ENCODE measurements around the gene TRRAP. TPM values are rescaled to one million over a fixed set of nuclear protein-coding genes. Genes with fewer than 3 reads are reported as not detected.
"Not testable (repeated sequence)": the region's sequence is repeated elsewhere in the genome, so short reads cannot be mapped to it uniquely, and the experiment has no call there.

TRRAP gene
- total RNA-seq, 2 donors from 2014 or later = 70.1 to 77.2 TPM

DNA sequence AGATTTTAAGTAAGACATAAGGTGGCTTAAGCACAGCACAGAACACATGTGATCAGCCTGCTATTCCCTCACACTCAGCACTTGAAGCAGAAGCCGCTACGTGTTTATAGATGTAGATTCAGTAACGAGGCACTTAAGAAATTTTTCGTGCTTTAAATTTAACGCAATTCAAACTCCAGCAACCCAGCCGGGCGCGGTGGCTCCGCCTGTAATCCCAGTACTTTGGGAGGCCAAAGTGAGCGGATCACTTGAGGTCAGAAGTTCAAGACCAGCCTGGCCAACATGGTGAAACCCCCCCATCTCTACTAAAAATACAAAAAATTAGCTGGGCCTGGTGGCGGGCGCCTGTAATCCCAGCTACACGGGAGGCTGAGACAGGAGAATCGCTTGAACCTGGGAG is 167.9 kb downstream of the TRRAP start:
- peaks cover 12% of the 10 kb centered on the region for H3K4me1 Mint-ChIP-seq
- not testable (repeated sequence) for ATAC-seq; H3K27me3 Mint-ChIP-seq; DNase-seq; H3K9me3 ChIP-seq (ENCODE audit: control insufficient read depth, low read length, poor library complexity, severe bottlenecking); H3K4me3 Mint-ChIP-seq
- peaks cover 12% of the 10 kb centered on the region for H3K36me3 Mint-ChIP-seq (ENCODE audit: low read depth)
- peak overlapping the region; percentile 21 for H3K27ac Mint-ChIP-seq

DNA sequence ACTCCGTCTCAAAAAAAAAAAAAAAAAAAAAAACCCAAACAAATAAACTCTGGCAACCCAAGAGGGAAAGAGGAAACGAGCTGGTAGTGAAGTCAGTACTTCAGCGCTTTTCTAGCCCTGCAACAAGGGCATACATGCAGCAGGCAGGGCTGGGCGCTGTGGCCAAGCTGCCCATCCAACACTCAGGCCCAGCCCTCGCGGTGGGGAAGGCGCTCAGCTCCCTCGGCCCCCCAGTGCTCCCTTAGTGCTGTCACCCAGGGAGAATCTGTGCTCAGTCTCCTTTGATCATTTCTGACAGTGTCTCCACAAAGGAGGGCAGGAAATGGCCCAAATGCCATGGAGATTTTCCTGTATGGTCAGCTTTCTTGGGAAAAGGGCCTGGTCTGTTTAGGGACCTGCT is 168.4 kb downstream of the TRRAP start:
- H3K27ac Mint-ChIP-seq = no peak overlapping the region
- H3K9me3 ChIP-seq (ENCODE audit: control insufficient read depth, low read length, poor library complexity, severe bottlenecking) = no peaks in the 10 kb centered on the region
- H3K27me3 Mint-ChIP-seq = no peaks in the 10 kb centered on the region
- peaks cover 14% of the 10 kb centered on the region for H3K4me1 Mint-ChIP-seq
- ATAC-seq = no peak
- DNase-seq = no peak
- H3K36me3 Mint-ChIP-seq (ENCODE audit: low read depth) = peaks cover 14% of the 10 kb centered on the region
- no peak overlapping the region for H3K4me3 Mint-ChIP-seq

GRCh38 chr7:99047526-99048077 is 169.3 kb downstream of the TRRAP start:
- peaks cover 12% of the 10 kb centered on the region for H3K4me1 Mint-ChIP-seq
- H3K36me3 Mint-ChIP-seq (ENCODE audit: low read depth) = peaks cover 12% of the 10 kb centered on the region
- no peaks in the 10 kb centered on the region for H3K9me3 ChIP-seq (ENCODE audit: control insufficient read depth, low read length, poor library complexity, severe bottlenecking)
- no peak for ATAC-seq
- no peak overlapping the region for H3K4me3 Mint-ChIP-seq
- H3K27me3 Mint-ChIP-seq = no peaks in the 10 kb centered on the region
- no peak for DNase-seq
- no peak overlapping the region for H3K27ac Mint-ChIP-seq

DNA sequence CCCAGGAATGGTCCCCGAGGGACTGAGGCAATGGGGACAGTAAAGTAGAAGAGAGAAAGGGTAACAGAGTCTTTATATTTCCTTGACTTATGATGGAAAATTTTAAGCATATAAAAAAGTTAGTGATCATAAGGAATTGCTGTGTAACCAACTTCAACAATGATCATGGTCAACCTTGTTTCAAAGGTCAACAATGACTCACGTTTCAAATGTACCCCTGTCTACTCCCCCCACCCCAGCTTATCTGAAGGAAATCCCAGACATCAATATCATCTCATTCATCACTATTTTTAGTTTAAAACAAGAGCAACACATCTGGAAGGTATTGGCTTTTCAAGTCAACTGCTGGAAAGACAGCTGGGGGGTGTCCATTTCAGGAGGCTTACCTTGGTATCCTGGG is 172.6 kb downstream of the TRRAP start:
- ATAC-seq (no peak), DNase-seq (no peak)
- Mint-ChIP-seq H3K4me3 (no peak overlapping the region), H3K27me3 (no peaks in the 10 kb centered on the region), H3K27ac (peak overlapping the region; percentile 54), H3K4me1 (peaks cover 3% of the 10 kb centered on the region), H3K36me3 (ENCODE audit: low read depth) (peaks cover 3% of the 10 kb centered on the region)
- H3K9me3 ChIP-seq (ENCODE audit: control insufficient read depth, low read length, poor library complexity, severe bottlenecking) = no peaks in the 10 kb centered on the region

GRCh38 chr7:99054781-99055180 is 176.4 kb downstream of the TRRAP start:
- no peaks in the 10 kb centered on the region for H3K27me3 Mint-ChIP-seq
- peaks cover 3% of the 10 kb centered on the region for H3K4me1 Mint-ChIP-seq
- DNase-seq = no peak
- no peak overlapping the region for H3K4me3 Mint-ChIP-seq
- H3K9me3 ChIP-seq (ENCODE audit: control insufficient read depth, low read length, poor library complexity, severe bottlenecking) = no peaks in the 10 kb centered on the region
- no peak for ATAC-seq
- peak overlapping the region; percentile 34 for H3K27ac Mint-ChIP-seq
- H3K36me3 Mint-ChIP-seq (ENCODE audit: low read depth) = peaks cover 3% of the 10 kb centered on the region

- Mint-ChIP-seq H3K36me3 (ENCODE audit: low read depth) (no peaks in the 10 kb centered on the region), H3K4me3 (no peak overlapping the region), H3K27me3 (no peaks in the 10 kb centered on the region), H3K27ac (no peak overlapping the region), H3K4me1 (peaks cover 8% of the 10 kb centered on the region)
- DNase-seq (no peak), ATAC-seq (no peak)
- no peaks in the 10 kb centered on the region for H3K9me3 ChIP-seq (ENCODE audit: control insufficient read depth, low read length, poor library complexity, severe bottlenecking)
Observed at GRCh38 chr7:99061001-99061776, 182.9 kb downstream of the TRRAP start.

Other genes starting within 250 kb of the TRRAP start
- under 1 TPM in 1 of 2 donors, not detected in 1; 0.22 TPM for gene TMEM130, start 8.5 kb upstream of the TRRAP start, total RNA-seq